GM12891 (cell line): ENCODE measurements around the gene FAM83E.

Experiments used
- POLR2A ChIP-seq: IDR thresholded peaks from 2 replicates; pipeline ENCODE4 v1.6.1; 2011; ENCODE audit warnings: low read depth, low read length, control low read depth
- POLR2AphosphoS5 ChIP-seq: IDR thresholded peaks from 2 replicates; pipeline ENCODE4 v1.6.1; 2011; ENCODE audit warnings: low read depth, low read length, control low read depth
- POU2F2 ChIP-seq: IDR thresholded peaks from 2 replicates; pipeline ENCODE4 v1.6.1; 2011; ENCODE audit warnings: low read depth, mild to moderate bottlenecking, control low read depth, low read length, moderate library complexity

DNA sequence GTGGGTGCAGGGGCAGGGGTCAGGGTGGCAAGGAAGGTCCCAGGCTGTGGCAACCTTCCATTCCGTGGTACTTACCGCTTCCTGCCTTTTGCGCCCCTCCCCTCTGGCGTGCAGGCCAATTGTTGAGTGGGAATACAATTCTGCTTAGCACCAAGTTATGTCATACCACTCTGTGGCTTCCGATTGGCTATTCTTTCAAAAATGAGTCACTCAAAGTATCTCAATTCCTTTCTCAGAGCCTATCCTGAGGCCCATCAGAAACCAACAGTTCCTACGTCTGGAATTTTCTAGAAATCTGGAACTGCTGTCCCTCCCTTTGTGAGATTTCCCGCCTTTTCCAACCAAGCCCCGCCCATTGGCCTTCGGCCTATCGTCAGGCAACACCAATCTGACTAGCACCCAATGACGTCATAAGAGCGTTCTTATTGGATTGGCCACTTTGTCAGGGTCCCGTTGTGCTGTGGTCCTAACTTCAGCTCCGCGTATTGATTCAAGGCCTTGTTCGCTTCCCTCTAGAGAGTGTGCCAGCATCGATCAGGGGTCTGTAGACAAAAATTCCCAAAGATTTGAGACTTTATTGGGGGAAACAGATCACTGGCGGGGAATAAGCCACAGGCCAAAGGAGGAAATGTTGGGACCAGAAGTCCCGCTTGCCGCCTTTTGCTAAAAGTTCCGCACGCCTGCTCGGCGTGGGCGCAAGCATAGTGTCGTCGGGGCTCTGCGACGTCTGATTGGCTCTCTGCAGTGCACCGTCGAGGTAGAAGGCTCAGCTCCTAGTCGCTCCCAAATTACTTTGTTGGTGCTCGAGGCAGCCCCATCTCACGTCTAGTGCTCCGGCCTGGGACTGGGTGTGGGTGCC is 46.2 kb upstream of the FAM83E start:
- TF ChIP-seq POLR2AphosphoS5 (no peak), POLR2A (no peak), POU2F2 (no peak)
